ENCODE data around the gene ABCG1. TPM values are rescaled to one million over a fixed set of nuclear protein-coding genes. Genes with fewer than 3 reads are reported as not detected.
"Not testable (repeated sequence)": the region's sequence is repeated elsewhere in the genome, so short reads cannot be mapped to it uniquely, and the experiment has no call there.

The ABCG1 gene
- total RNA-seq, 1 experiment from 2014 or later = 4.6 TPM

DNA sequence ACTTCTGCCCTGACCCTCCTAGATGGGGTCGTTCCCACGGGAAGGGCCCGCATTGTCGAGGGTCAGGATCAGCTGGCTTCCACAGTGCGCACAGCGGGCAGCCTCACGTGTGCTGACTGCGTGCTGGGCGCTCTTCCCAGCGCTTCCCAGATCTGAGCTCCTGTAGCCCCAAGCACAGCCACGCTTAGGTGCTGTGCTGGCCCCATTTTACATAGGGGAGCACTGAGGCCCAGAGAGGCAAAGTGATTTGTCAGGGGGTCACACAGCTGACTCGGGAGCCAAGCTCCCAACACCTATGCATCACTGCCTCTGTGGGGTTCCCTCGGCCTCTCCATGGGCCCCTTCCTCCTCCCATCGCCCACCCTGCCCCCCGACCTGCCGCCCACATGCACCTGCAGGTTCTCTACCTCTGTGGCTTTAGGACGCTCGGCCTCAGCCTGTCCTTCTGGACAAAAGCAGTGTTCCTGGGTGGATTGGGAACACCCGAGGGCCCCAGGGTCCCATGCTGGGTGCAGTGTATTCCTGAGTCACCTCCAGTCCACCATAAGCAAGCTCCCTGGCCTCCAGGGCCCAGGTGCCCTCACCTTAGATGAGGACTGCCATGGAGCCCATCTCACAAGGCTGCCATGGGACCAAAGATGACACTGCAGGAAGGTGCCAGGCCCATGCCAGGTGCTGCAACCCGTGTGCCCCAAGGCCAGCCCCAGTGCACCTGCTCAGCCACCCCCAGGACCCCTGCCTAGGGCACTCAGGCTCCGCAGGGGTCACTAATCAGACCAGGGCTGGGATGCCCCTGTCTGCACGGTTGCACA lies 73.0 kb downstream of the ABCG1 start:
- DNase-seq (ENCODE audit: low read depth) = no peak
- in situ Hi-C loops (cut with HindIII; ENCODE audit: low pct_unique_long_range_greater_than_20kb, low sequenced_read_pairs) = no loop called here

DNA sequence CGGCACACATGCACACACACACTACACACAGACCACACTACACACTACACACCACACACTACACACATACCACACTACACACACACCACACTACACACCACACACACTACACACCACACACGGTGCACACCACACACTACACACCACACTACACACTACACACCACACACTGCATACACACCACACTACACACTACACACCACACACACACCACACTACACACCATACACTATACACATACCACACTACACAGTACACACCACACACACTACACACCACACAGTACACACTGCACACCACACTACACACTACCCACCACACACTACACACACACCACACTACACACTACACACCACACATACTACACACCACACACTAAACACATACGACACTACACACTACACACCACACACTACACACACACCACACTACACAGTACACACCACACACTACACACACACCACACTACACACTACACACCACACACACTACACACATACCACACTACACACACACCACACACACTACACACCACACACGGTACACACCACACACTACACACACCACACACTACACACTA lies 73.7 kb downstream of the ABCG1 start:
- DNase-seq (ENCODE audit: low read depth); in situ Hi-C loops (cut with HindIII; ENCODE audit: low pct_unique_long_range_greater_than_20kb, low sequenced_read_pairs): not testable (repeated sequence)

GRCh38 chr21:42293649-42294272 lies 74.8 kb downstream of the ABCG1 start:
- no peak for DNase-seq (ENCODE audit: low read depth)
- in situ Hi-C loops (cut with HindIII; ENCODE audit: low pct_unique_long_range_greater_than_20kb, low sequenced_read_pairs) = no loop called here

DNA sequence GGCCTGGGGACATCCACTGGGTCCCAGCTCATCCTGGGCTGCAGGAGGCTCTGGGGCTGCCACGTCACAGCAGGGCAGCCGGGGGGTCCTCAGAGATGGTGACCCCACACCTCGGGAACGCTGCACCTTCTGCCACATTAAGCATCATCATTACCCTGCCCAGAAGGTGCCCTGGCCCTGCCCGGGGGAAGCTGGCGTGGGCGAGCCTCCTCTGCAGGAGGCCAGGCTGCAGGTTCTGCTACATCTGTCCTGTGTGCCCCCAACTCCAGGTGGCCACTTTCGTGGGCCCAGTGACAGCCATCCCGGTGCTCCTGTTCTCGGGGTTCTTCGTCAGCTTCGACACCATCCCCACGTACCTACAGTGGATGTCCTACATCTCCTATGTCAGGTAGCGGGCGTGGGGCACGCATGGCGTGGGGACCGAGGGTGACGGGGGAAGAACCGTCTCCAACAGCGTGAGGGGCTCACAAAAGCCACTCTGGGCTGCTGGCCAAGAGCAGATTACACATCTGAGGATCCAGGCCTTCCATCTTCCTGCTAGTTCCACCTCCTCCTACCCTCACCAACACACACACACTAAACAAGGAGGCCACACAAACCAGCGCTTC lies 75.4 kb downstream of the ABCG1 start:
- in situ Hi-C loops (cut with HindIII; ENCODE audit: low pct_unique_long_range_greater_than_20kb, low sequenced_read_pairs) = no loop called here
- DNase-seq (ENCODE audit: low read depth) = no peak

GRCh38 chr21:42295845-42296244 lies 76.9 kb downstream of the ABCG1 start:
- in situ Hi-C loops (cut with HindIII; ENCODE audit: low pct_unique_long_range_greater_than_20kb, low sequenced_read_pairs) = no loop called here
- DNase-seq (ENCODE audit: low read depth) = no peak

DNA sequence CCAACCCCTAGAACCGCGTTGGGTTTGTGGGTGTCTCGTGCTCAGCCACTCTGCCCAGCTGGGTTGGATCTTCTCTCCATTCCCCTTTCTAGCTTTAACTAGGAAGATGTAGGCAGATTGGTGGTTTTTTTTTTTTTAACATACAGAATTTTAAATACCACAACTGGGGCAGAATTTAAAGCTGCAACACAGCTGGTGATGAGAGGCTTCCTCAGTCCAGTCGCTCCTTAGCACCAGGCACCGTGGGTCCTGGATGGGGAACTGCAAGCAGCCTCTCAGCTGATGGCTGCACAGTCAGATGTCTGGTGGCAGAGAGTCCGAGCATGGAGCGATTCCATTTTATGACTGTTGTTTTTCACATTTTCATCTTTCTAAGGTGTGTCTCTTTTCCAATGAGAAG lies 77.6 kb downstream of the ABCG1 start:
- no peak for DNase-seq (ENCODE audit: low read depth)
- in situ Hi-C loops (cut with HindIII; ENCODE audit: low pct_unique_long_range_greater_than_20kb, low sequenced_read_pairs) = no loop called here

DNA sequence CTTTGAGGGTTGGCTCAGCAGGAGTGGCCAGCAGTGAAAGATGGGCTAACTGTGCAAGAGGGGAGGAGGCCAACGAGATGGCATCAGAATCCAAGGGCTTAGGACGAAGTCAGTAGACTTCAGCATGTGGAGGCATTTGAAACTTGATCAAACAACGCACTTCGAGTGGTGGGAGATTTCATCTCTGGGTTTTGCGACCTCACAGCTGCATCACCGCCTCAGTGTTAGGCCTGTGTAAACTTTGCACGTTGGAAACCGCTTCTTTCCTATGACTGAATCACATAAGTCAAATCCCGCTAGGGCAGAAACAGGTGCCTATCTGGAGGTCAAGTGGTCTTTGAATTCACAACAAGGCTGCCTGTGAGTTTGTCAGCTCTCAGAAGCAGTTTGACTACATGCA lies 78.4 kb downstream of the ABCG1 start:
- no peak for DNase-seq (ENCODE audit: low read depth)
- in situ Hi-C loops (cut with HindIII; ENCODE audit: low pct_unique_long_range_greater_than_20kb, low sequenced_read_pairs) = no loop called here

GRCh38 chr21:42298237-42298636 lies 79.3 kb downstream of the ABCG1 start:
- in situ Hi-C loops (cut with HindIII; ENCODE audit: low pct_unique_long_range_greater_than_20kb, low sequenced_read_pairs) = no loop called here
- DNase-seq (ENCODE audit: low read depth) = no peak

DNA sequence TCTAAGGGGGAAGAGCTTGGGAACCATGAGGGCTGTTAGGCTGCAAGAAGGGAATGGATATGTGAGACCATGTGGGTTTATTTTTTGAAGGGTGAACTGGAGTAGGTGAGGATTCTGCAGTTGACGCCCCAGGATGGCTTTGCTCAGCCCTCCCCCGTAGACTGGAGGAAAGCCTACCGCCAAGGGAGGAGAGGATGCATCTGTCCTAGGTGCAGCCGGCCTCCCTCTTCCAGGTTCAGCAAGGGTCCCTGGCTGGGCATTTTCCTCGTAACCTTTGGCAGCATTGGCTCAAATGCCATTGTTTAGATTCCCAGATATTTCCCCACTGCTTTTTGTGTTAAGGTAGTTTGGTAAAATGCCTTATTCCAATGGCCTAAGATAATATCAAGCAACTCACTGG lies 79.7 kb downstream of the ABCG1 start:
- DNase-seq (ENCODE audit: low read depth) = no peak
- in situ Hi-C loops (cut with HindIII; ENCODE audit: low pct_unique_long_range_greater_than_20kb, low sequenced_read_pairs) = no loop called here

- DNase-seq (ENCODE audit: low read depth) = no peak
Measured at GRCh38 chr21:42299324-42300044, 80.5 kb downstream of the ABCG1 start.

DNA sequence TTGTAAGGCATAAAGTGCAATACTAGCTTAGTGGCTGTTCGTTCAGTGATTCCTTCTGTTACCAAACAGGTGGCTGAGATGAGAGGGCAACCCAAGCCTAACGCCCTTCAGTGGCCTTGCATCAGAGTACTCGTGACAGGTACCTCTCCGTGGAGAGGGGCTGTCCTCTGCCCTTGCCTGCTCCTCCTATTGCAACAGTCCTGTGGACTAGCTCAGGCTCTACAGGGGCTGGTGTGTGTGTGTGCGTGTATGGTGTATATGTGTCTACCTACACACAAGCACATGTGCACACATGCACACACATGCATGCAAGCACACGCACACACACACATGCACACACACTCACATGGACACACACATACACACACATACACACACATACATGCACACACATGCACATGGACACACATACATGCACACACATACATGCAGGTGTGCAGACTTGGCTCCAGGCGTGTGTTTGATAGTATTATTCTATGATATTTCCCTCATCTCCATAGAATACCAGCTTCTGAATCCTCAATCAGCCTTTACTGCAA lies 81.2 kb downstream of the ABCG1 start:
- no peak for DNase-seq (ENCODE audit: low read depth)
- in situ Hi-C loops (cut with HindIII; ENCODE audit: low pct_unique_long_range_greater_than_20kb, low sequenced_read_pairs) = no loop called here

More at GRCh38 chr21:42299324-42300044, 80.5 kb downstream of the ABCG1 start:
- in situ Hi-C loops (cut with HindIII; ENCODE audit: low pct_unique_long_range_greater_than_20kb, low sequenced_read_pairs) = no loop called here

DNA sequence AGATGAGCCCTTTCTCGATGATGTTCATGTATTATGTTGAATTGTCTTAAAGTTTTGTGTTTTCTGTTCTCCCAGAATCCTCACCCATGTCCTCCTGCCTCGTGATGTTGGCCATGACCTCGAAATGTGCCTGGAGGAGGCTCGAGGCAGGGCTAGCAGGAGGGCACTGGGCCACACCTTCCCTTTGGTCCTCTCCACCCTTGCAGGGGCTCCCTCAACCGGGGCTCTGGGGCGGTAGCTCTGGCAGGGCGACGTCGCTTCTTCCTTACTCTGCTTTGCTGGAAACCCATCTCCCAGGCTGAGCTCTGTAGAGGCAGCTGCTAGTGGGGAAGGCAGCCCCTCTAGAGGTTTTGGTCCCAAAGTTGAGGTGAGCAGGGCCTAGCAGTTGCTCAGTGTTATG lies 82.0 kb downstream of the ABCG1 start:
- no peak for DNase-seq (ENCODE audit: low read depth)
- in situ Hi-C loops (cut with HindIII; ENCODE audit: low pct_unique_long_range_greater_than_20kb, low sequenced_read_pairs) = no loop called here

- in situ Hi-C loops (cut with HindIII; ENCODE audit: low pct_unique_long_range_greater_than_20kb, low sequenced_read_pairs) = no loop called here
- DNase-seq (ENCODE audit: low read depth) = no peak
Measured at GRCh38 chr21:42301371-42302075, 82.6 kb downstream of the ABCG1 start.

GRCh38 chr21:42302076-42302650 lies 83.2 kb downstream of the ABCG1 start:
- in situ Hi-C loops (cut with HindIII; ENCODE audit: low pct_unique_long_range_greater_than_20kb, low sequenced_read_pairs) = no loop called here
- no peak for DNase-seq (ENCODE audit: low read depth)

DNA sequence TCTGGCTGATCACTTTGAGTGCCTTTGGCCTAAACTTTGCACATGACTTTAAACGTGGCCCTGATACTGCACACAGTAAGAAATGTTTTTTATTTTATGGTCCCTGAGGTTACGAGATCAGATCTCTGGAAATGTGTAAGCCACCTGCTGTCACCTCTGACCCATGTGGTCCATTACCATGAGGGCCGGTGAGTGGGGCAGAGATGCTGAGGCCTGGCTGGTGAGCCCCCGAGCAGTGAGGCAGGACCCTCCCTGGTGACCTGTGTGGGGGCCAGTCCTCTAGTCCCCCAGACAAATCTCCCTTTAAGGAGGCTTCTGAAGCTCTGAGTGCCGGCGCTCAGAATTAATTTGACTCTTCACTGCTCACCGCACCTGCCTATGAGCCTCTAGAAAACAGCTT lies 83.9 kb downstream of the ABCG1 start:
- in situ Hi-C loops (cut with HindIII; ENCODE audit: low pct_unique_long_range_greater_than_20kb, low sequenced_read_pairs) = no loop called here
- DNase-seq (ENCODE audit: low read depth) = no peak

DNA sequence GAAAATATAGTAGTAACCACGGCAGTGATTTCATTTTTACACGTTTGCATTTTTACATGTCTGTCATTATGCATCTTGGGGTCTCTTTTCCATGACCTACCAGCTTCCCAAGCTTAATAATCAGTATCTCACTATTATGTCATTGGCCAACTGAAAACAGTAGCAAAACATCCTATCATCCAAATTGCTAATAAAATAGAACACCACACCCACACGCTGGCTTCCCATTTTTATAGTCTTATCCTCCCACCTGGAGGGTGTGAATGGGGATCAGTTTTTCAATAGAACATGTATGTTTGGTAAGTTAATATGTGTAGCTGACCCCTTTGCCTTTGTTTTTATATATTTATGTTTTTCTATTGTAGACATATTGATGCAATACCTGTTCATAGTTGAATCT lies 84.5 kb downstream of the ABCG1 start:
- in situ Hi-C loops (cut with HindIII; ENCODE audit: low pct_unique_long_range_greater_than_20kb, low sequenced_read_pairs) = no loop called here
- DNase-seq (ENCODE audit: low read depth) = no peak

All from Caki2 (cell line).